ENCODE results near the gene TRANK1.

- TF ChIP-seq EZH2phosphoT487 (IDR thresholded peaks at IDR 0.05; ENCODE audit: borderline replicate concordance, low read length): no peak
- no peak for TF ChIP-seq CTCF (IDR thresholded peaks at IDR 0.05; ENCODE audit: low read depth, low read length, poor library complexity, severe bottlenecking)
Measured at GRCh38 chr3:36937492-36937891, 7.4 kb downstream of the TRANK1 start.
